ENCODE results near the gene FAM9C. TPM values are rescaled to one million over a fixed set of nuclear protein-coding genes. Genes with fewer than 3 reads are reported as not detected.
"Not testable (repeated sequence)": the region's sequence is repeated elsewhere in the genome, so short reads cannot be mapped to it uniquely, and the experiment has no call there.

Gene FAM9C
- total RNA-seq, 1 donor: not detected

DNA sequence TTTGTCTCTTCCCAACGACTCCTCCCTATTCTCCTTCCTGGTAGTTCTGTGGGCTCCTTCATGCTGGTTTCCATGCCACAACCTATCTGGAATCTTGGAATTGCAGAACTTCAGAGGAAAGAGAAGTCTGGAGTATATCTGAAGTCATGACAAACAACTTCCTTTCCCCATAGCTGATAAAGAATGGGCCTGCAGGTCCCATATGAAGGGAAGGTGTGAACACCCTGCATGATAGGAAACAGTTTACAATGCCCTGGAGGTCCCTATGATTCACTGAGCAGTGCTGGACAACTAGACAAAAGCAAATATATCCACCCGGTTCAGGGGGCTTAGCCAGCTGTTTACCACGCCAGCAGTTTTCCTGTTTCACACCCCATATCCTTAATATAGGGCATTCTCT lies 19.4 kb downstream of the FAM9C start:
- DNase-seq (ENCODE audit: low read depth): no peak
- TF ChIP-seq, protein P1, sequence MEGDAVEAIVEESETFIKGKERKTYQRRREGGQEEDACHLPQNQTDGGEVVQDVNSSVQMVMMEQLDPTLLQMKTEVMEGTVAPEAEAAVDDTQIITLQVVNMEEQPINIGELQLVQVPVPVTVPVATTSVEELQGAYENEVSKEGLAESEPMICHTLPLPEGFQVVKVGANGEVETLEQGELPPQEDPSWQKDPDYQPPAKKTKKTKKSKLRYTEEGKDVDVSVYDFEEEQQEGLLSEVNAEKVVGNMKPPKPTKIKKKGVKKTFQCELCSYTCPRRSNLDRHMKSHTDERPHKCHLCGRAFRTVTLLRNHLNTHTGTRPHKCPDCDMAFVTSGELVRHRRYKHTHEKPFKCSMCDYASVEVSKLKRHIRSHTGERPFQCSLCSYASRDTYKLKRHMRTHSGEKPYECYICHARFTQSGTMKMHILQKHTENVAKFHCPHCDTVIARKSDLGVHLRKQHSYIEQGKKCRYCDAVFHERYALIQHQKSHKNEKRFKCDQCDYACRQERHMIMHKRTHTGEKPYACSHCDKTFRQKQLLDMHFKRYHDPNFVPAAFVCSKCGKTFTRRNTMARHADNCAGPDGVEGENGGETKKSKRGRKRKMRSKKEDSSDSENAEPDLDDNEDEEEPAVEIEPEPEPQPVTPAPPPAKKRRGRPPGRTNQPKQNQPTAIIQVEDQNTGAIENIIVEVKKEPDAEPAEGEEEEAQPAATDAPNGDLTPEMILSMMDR (IDR thresholded peaks at IDR 0.05; ENCODE audit: insufficient read depth, low read length): no peak

DNA sequence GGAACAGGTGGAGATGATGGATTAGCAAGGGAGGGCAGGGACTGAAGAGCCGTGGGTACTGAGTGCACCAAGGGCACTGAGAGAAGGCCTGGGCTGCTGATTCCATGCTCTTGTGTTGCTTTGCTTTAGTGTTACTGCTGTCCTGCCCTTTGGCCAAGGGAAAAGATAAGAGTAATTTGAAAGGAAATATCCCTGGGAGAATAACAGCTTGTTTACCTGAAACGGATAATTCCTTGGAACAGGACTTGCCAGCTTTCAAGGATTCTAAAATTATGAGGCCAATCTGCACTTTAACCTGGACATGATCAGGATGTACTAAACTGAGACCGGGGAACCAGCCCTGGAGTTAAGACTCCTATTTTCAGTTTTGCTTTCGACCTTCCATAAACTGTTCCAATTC lies 20.4 kb downstream of the FAM9C start:
- no peak for DNase-seq (ENCODE audit: low read depth)
- TF ChIP-seq, protein P1 (IDR thresholded peaks at IDR 0.05; ENCODE audit: insufficient read depth, low read length): no peak
- no peak overlapping the region for H3K4me3 ChIP-seq (ENCODE audit: low read depth, low read length)

More for the DNA sequence above, 19.4 kb downstream of the FAM9C start:
- no peak overlapping the region for H3K4me3 ChIP-seq (ENCODE audit: low read depth, low read length)

DNA sequence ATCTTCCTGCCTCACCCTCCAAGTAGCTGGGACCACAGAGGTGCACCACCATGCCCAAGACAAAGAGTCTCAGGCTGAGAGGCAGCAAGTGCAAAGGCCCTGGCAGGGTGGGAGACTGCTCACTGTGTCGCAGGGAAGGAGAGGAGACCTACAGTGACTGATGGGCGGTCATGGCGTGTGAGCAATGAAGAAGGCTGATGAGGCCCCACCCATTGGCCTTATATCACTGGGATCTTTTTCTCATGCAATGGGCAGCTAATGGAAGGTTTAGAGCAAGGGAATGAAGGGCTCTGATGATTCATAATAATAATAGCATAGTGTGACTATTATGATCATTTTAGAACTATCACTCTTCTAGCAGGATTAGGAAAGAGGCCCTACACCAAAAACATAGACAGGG lies 20.9 kb downstream of the FAM9C start:
- TF ChIP-seq, protein P1 (IDR thresholded peaks at IDR 0.05; ENCODE audit: insufficient read depth, low read length): no peak
- no peak overlapping the region for H3K4me3 ChIP-seq (ENCODE audit: low read depth, low read length)

DNA sequence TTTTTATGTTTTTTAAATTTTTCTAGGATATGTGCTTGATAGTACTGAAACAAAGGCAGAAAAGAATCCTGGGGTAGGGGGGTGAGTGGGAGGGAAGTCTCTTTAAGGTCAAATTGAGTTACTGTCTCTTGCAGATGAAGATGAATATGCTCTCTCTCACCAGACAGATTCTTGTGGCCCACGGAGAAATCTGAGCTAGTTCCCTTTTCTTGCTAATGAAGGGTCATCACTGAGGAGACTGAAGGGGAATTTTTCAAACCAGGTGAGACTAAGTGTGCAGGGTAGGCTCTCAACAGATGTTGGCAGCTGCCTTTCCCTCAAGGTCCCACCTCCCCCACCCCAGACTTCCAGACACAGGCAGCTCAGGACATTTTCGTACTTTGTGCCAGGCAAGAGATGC lies 21.5 kb downstream of the FAM9C start:
- TF ChIP-seq, protein P1 (IDR thresholded peaks at IDR 0.05; ENCODE audit: insufficient read depth, low read length): no peak
- H3K4me3 ChIP-seq (ENCODE audit: low read depth, low read length): no peak overlapping the region
- DNase-seq (ENCODE audit: low read depth): no peak

More for the DNA sequence above, 20.9 kb downstream of the FAM9C start:
- no peak for DNase-seq (ENCODE audit: low read depth)

DNA sequence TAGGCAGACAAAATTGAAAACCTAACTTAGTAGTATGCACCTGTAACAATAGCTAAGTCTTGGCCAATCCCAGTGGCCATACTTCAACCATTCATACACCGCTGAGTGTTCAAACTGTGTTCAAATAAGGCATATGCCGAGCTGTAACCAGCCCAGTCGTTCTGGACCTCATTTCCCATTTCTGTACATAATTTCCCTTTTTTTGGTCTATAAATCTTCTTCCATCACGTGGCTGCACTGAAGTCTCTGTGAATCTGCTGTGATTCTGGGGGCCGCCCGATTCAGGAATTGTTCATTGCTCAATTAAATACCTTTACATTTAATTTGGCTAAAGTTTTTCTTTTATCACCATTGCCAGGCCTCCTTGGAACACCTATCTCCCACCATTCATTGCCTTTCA lies 27.7 kb downstream of the FAM9C start:
- H3K4me3 ChIP-seq (ENCODE audit: low read depth, low read length); DNase-seq (ENCODE audit: low read depth): not testable (repeated sequence)

DNA sequence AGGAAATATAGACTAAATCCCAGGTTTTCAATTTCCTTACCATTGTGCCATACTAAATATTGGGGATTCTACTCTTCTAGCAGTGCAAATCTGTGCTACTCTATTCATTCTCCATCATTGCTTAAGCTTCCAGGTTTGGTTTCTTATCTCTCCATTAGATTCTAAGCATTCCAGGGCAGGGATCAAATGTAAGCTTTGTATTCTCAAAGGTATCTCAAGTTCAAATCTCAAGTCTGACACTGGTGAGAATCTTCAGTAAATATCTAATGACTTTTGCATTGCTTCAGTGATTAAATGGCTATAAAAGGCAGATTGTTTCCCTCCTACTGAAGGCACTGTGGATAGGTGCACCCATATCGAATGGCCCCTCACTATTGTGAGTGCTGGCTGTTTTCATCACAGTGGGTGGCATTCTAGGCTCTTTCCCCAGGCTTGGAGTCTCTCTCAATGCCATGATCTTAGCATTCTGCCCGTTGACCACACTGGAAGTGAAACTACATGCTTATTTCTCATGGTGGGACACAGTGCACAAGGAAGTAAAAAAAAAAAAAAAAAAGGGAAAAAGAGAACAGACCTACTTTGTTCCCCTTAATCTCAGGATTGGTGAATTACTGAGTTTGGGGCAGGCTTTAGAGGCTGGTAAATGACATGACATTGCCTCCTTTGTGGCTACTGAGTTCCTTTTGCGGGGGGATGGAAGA lies 28.7 kb downstream of the FAM9C start:
- DNase-seq (ENCODE audit: low read depth): no peak
- H3K4me3 ChIP-seq (ENCODE audit: low read depth, low read length): no peak overlapping the region
- TF ChIP-seq, protein P1 (IDR thresholded peaks at IDR 0.05; ENCODE audit: insufficient read depth, low read length): no peak

DNA sequence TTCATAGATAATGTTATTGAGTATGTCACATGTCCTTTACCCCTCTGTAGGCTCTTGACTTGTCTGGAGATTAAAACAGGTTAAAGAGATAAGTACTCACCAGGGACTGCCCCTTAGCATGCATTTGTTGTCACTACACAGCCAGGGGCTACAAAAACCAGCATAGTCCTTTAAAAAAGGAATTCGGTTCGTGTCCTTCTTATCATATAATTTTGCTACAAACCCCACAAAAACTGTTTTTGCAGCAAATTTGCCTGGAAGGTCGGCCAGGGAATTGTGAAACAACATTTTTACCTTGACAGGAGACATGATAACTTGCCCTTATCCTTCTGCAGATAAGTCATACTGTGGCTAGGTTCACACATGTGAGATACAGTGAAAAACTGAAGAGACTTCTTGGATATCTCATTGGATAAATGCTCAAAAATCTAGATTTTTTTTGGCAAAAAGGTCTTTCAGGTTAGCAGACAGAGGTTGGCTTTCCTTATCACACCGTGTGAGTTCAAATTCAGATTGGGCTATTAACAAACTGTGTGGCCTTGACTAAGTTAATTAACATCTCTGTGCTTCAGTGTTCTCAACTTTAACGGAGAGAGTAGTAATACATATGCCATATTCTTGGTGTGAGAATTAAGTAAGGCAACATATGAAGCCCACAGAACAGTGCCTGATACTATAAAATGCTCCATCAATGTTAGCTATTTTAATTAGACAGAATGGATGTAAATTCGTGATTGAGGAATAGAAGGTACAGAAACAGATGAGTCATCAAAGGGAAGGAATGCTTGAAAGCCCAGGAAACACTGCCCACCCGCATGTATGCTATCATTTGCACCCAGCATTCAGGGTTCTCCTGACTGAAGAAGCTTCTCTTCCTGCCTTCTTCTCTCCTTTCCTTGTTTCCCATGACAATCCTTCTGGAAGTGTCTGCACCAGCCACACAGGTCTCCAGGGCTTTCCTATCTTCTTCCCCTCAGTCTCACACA lies 30.0 kb downstream of the FAM9C start:
- H3K4me3 ChIP-seq (ENCODE audit: low read depth, low read length): no peak overlapping the region
- peak; percentile 53 for DNase-seq (ENCODE audit: low read depth)
- TF ChIP-seq, protein P1 (IDR thresholded peaks at IDR 0.05; ENCODE audit: insufficient read depth, low read length): no peak
